Stimulated activated CD4-positive, alpha-beta T cell treated with anti-CD3 and anti-CD28 coated beads, TNF-alpha, amount 100 ng/mL, for 48 hours (primary cell): Measurements from ENCODE around the gene ZRANB2.

Experiments used
- DNase-seq, 3 donors: peaks; one replicate each; pipeline ENCODE4 v3.0.0-alpha.2; 2020; ENCODE audit warnings: low read depth in 3 of 3

Gene ZRANB2

DNA sequence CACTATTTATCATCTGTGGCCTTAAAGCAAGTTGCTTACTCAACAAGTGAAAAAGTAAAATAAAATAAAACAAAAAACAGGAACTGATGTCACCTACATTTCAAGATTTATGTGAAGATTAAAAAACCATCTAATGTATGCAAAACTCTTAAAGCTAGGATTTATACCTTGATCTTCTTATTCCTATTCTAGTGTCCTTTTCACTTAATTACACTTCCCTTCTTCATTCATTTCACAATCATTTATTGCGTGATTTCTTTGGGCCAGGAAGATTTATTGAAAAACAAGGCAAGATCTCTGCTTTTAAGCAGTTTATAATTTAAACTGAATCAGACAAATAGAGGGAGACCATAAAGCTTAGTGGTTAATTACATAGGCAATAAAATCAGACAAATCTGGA is 51.9 kb downstream of the ZRANB2 start:
- no peak for DNase-seq

DNA sequence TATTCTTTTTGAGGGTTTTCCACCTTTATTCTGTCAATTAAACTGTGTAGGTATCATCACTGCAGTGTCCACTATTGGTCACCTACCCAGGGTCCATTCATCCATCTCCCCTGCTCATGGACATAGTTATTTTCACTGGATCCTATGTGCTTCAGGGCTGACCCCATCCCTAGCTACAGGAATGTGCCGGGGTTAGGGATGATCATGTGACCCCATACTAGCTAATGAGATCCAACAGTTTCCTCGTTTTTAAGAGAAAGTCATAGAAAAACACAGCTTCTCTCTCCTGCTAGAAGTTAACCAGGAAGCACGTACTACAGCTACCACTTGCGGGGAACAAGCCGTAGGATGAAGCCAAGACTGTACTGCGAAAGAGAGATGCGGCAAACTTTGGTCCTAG is 52.8 kb downstream of the ZRANB2 start:
- DNase-seq: no peak

DNA sequence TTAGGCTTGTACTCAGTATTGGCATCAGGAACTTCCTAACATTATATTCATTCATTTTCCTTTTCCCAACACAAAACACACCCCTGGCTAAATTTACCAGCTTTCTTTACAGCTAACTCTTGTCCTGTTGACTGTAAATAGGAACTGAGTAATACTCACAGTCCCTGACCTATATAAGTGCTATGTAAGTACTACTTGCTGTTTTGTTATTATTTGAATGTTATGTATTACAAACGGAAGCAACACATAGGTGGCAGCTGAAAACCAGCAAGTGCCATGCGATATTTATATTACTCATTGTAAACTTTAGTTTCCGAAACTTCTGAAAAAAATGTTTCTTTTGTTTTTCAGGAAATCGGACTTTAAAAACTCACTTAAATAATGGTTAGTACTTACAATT is 54.7 kb downstream of the ZRANB2 start:
- no peak for DNase-seq

DNA sequence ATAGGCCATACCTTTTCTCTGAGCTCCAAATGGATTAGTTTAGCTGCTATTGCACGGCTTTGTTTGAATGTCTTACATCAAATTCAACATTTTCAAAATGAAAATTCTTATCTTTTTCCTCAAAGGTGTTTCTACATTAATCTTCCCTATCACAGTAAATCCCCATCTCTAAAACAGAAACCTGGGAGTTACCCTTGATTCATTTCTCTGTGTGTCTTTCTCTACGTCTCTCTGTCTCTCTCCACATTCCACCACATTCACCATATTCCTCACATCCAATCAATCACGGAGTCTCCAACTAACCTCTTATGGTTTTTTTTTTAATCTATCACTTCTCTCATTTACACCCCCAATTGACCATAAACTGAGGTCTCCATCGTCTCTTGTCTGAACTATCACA is 57.3 kb downstream of the ZRANB2 start:
- DNase-seq: no peak

DNA sequence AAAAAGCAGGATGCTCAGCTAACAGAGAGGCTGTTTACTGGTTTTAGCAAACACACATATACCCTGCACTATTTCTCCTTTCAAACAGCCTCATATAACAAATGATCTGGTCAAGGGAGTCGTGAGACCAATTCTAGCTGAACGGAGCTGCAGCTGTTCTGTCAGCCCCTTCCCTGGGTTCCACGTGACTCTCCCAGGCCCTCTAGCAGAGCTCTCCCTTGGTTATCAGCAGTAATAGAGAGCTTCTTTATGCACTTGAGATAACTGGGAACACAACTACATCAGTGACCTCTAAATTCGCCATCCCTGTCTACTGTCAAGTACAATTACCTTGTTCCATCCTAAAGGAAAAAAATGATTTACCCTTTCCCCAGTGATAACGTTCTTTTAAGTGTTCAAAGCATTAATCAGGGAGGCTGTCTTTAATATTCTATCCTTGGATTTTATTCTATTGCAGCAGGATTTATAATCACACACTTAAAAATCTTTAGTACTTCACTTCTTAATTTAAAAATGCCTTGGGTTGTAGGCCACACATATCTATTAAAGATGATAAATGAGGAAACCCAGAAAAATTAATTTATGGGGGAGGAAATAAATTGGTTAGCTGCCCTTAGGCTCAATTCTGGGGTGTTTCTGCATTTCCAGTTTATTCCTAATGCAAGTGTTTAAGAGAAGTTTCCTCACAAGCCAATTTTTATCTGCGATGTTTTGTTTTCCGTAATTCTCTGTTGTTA is 61.4 kb downstream of the ZRANB2 start:
- no peak for DNase-seq

DNA sequence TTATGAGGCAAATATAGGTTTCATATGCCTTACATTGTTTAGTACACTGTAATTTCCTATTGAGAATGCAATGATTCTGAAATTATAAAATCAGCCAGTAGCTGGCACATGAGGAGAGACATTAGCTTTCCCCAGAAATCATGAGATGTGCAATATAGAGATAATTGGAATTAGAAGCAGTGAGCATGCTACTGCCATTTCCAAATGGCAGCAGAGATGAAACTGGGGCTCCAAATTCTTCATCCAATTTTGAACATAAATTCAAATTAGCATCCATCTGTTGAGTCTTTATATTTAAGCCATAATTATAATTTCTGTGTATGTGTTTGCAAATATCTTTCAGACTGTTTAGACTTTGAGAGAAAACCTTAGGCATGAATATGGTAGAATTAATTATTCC is 62.0 kb downstream of the ZRANB2 start:
- no peak for DNase-seq

DNA sequence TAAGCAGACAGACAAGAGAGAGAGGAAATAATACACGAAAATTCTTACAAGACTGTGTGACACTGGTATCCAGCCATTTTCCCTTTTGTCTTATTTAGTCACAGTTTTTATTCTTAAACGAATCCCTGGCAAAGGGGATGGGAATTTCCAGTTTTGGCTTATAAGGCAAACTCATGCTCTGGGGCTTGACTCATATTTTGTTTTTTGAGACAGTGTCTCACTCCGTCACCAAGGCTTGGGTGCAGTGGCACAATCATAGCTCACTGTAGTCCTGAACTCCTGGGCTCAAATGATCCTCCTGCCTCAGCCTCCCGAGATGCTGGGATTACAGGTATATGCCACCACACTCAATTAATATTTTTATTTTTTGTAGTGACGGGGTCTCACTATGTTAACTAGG is 65.1 kb downstream of the ZRANB2 start:
- no peak for DNase-seq

DNA sequence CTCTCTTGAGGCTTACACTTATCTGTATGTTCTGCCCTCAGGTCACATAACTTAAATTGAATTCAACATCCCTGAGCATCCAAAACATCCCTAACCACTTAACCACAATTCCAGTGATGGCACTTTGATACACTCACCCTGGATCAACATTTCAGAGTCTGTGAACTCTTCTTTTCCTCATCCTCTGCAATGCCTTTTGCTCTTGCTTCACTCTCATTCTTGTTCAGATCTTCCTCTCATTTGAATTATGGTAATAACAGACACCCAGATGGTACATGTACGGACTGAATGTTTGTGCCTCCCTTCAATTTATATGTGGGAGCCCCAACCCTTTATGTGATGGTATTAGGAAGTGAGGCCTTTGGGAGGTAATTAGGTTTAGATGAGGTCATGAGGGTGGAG is 66.7 kb downstream of the ZRANB2 start:
- DNase-seq: no peak
